ENCODE results near the gene LYPD6.

Gene LYPD6

DNA sequence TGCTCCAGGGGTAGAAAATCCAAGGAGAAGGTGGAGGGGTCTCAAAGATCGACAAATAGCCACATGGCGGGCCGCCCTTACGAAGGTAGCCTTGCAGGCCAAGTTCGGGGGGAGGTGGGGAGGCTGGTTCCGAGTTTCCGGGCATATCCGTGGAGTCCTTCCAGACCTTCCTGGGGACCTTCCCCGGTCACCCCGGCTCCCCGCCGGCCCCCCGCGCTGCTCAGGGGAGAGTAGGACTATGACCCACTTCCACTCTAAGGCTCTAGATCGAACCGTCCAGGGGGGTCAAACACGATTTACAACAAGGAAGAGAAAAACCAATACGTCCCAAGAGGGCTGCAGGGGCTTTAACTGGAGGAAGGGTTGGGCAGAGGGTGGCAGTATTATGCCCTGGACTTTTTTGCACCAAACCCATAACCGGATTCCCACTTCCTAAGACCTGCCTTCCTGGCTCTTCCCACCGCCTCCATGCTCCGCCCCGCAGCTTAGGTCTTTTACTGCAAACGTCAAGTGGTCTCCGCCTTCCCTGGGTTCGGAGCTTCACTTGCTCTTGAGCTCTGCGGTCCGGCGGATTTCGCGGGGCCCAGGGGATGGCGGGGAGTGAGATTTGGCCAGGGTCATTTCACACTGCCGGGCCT is 779 bp upstream of the LYPD6 start:
- H2AFZ ChIP-seq (ENCODE audit: low read depth, low read length): no peak overlapping the region
- no peaks in the 10 kb centered on the region for H3K9me3 ChIP-seq (ENCODE audit: insufficient read depth, low read length, severe bottlenecking)
- H3K27ac ChIP-seq (ENCODE audit: low read length): no peak overlapping the region
- H4K20me1 ChIP-seq (ENCODE audit: insufficient read depth, low read length): no peaks in the 10 kb centered on the region
- TF ChIP-seq, protein P1, sequence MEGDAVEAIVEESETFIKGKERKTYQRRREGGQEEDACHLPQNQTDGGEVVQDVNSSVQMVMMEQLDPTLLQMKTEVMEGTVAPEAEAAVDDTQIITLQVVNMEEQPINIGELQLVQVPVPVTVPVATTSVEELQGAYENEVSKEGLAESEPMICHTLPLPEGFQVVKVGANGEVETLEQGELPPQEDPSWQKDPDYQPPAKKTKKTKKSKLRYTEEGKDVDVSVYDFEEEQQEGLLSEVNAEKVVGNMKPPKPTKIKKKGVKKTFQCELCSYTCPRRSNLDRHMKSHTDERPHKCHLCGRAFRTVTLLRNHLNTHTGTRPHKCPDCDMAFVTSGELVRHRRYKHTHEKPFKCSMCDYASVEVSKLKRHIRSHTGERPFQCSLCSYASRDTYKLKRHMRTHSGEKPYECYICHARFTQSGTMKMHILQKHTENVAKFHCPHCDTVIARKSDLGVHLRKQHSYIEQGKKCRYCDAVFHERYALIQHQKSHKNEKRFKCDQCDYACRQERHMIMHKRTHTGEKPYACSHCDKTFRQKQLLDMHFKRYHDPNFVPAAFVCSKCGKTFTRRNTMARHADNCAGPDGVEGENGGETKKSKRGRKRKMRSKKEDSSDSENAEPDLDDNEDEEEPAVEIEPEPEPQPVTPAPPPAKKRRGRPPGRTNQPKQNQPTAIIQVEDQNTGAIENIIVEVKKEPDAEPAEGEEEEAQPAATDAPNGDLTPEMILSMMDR (IDR thresholded peaks at IDR 0.05; ENCODE audit: borderline replicate concordance, extremely low read depth, low read length, poor library complexity, severe bottlenecking): no peak
- TF ChIP-seq EZH2 (IDR thresholded peaks at IDR 0.05; ENCODE audit: borderline replicate concordance, low read depth, low read length, severe bottlenecking): no peak
- no peak for DNase-seq
- H3K4me3 ChIP-seq (ENCODE audit: low read depth in 1 of 2, low read length in 2 of 2): no peak overlapping the region
- no peaks in the 10 kb centered on the region for H3K4me1 ChIP-seq (ENCODE audit: insufficient read depth, low read length)
- H3K9ac ChIP-seq (ENCODE audit: low read depth, low read length): no peak overlapping the region
- H3K79me2 ChIP-seq (ENCODE audit: insufficient read depth, low read length): no peaks in the 10 kb centered on the region
- no peak overlapping the region for H3K4me2 ChIP-seq (ENCODE audit: insufficient read depth, low read length)
- ATAC-seq (ENCODE audit: insufficient read depth, low read depth): no peak
- H3K36me3 ChIP-seq (ENCODE audit: insufficient read depth, low read length): no peaks in the 10 kb centered on the region
- H3K27me3 ChIP-seq (ENCODE audit: insufficient read depth, low read length, poor library complexity): no peaks in the 10 kb centered on the region

DNA sequence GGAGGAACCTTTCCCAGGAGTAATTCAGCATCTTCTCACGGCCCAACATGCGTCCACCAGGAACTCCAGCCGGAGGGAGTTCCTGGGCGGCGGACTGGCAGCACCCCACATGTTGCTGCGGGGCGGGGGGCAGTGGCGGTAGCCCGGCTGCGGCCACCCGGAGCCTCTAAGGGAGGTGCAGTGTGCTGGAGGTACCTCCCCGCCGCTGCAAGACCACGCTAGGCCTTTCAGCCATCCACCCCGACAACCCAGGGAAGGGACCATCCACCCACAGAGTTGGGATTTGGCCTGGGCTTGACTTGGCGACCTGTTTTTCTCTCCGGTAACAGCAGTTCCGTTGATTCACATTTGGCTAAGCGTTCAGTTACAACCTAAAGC is 625 bp downstream of the LYPD6 start:
- Histone ChIP-seq H3K4me1 (ENCODE audit: insufficient read depth, low read length) (no peaks in the 10 kb centered on the region), H2AFZ (ENCODE audit: low read depth, low read length) (no peak overlapping the region), H3K4me2 (ENCODE audit: insufficient read depth, low read length) (no peak overlapping the region), H3K9me3 (ENCODE audit: insufficient read depth, low read length, severe bottlenecking) (no peaks in the 10 kb centered on the region), H3K9ac (ENCODE audit: low read depth, low read length) (no peak overlapping the region), H3K4me3 (ENCODE audit: low read depth in 1 of 2, low read length in 2 of 2) (no peak overlapping the region), H3K79me2 (ENCODE audit: insufficient read depth, low read length) (no peaks in the 10 kb centered on the region), H4K20me1 (ENCODE audit: insufficient read depth, low read length) (no peaks in the 10 kb centered on the region), H3K27ac (ENCODE audit: low read length) (no peak overlapping the region), H3K36me3 (ENCODE audit: insufficient read depth, low read length) (no peaks in the 10 kb centered on the region), H3K27me3 (ENCODE audit: insufficient read depth, low read length, poor library complexity) (no peaks in the 10 kb centered on the region)
- ATAC-seq (ENCODE audit: insufficient read depth, low read depth) (no peak), DNase-seq (no peak)
- no peak for TF ChIP-seq EZH2 (IDR thresholded peaks at IDR 0.05; ENCODE audit: borderline replicate concordance, low read depth, low read length, severe bottlenecking)
- TF ChIP-seq, protein P1 (IDR thresholded peaks at IDR 0.05; ENCODE audit: borderline replicate concordance, extremely low read depth, low read length, poor library complexity, severe bottlenecking): no peak

DNA sequence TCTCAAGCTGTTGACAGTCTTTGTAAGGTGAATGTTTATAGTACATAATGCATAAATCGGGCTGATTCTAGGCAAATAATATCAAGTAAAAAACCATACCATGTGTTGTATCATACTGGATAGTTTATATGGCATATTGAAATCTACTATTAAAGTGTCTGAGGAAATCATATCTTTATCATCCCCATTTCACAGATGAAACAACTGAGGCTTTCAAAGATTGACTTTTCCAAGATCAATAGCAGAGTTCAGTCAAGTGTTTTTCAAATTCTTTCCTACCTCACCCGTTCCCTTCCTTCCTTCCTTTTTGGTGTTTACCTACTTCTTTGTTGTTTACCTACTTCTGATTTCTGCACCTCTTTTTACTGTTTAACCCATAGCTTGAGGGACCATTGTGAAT is 2.0 kb downstream of the LYPD6 start:
- Histone ChIP-seq H3K9ac (ENCODE audit: low read depth, low read length) (no peak overlapping the region), H3K4me3 (ENCODE audit: low read depth in 1 of 2, low read length in 2 of 2) (no peak overlapping the region), H4K20me1 (ENCODE audit: insufficient read depth, low read length) (no peaks in the 10 kb centered on the region), H3K79me2 (ENCODE audit: insufficient read depth, low read length) (no peaks in the 10 kb centered on the region), H3K27me3 (ENCODE audit: insufficient read depth, low read length, poor library complexity) (no peaks in the 10 kb centered on the region), H3K9me3 (ENCODE audit: insufficient read depth, low read length, severe bottlenecking) (no peaks in the 10 kb centered on the region), H3K36me3 (ENCODE audit: insufficient read depth, low read length) (no peaks in the 10 kb centered on the region), H3K4me2 (ENCODE audit: insufficient read depth, low read length) (no peak overlapping the region), H3K4me1 (ENCODE audit: insufficient read depth, low read length) (no peaks in the 10 kb centered on the region), H2AFZ (ENCODE audit: low read depth, low read length) (no peak overlapping the region), H3K27ac (ENCODE audit: low read length) (no peak overlapping the region)
- DNase-seq: no peak
- TF ChIP-seq, protein P1 (IDR thresholded peaks at IDR 0.05; ENCODE audit: borderline replicate concordance, extremely low read depth, low read length, poor library complexity, severe bottlenecking): no peak
- no peak for TF ChIP-seq EZH2 (IDR thresholded peaks at IDR 0.05; ENCODE audit: borderline replicate concordance, low read depth, low read length, severe bottlenecking)
- no peak for ATAC-seq (ENCODE audit: insufficient read depth, low read depth)
